Activated T-cell treated with anti-CD3 and anti-CD28 coated beads for 48 hours (primary cell): ENCODE measurements around the gene FAM20B.

ENCODE experiments used
- DNase-seq: peaks from one replicate; pipeline ENCODE4 v3.0.0-alpha.2; 2020; ENCODE audit warnings: low read depth

Gene FAM20B

GRCh38 chr1:179092896-179093461 is 67.3 kb downstream of the FAM20B start:
- no peak for DNase-seq

- DNase-seq = no peak
Observed at GRCh38 chr1:179094818-179095217, 69.1 kb downstream of the FAM20B start.

GRCh38 chr1:179095377-179095776 is 69.7 kb downstream of the FAM20B start:
- DNase-seq = no peak

- no peak for DNase-seq
Observed at GRCh38 chr1:179095924-179096323, 70.2 kb downstream of the FAM20B start.

GRCh38 chr1:179099891-179100290 is 74.2 kb downstream of the FAM20B start:
- no peak for DNase-seq

GRCh38 chr1:179101566-179101965 is 75.9 kb downstream of the FAM20B start:
- no peak for DNase-seq

- no peak for DNase-seq
Observed at GRCh38 chr1:179103999-179104398, 78.3 kb downstream of the FAM20B start.

- no peak for DNase-seq
Observed at GRCh38 chr1:179104611-179105250, 79.0 kb downstream of the FAM20B start.

- DNase-seq = no peak
Observed at GRCh38 chr1:179105393-179105792, 79.7 kb downstream of the FAM20B start.

GRCh38 chr1:179107706-179108629 is 82.3 kb downstream of the FAM20B start:
- no peak for DNase-seq

- DNase-seq = no peak
Observed at GRCh38 chr1:179108644-179109043, 83.0 kb downstream of the FAM20B start.

GRCh38 chr1:179115181-179115580 is 89.5 kb downstream of the FAM20B start:
- no peak for DNase-seq

- no peak for DNase-seq
Observed at GRCh38 chr1:179119513-179119912, 93.8 kb downstream of the FAM20B start.

- no peak for DNase-seq
Observed at GRCh38 chr1:179120736-179121135, 95.0 kb downstream of the FAM20B start.

GRCh38 chr1:179121159-179121938 is 95.7 kb downstream of the FAM20B start:
- DNase-seq = no peak

- DNase-seq = no peak
Observed at GRCh38 chr1:179124873-179125272, 99.2 kb downstream of the FAM20B start.
